Panc1 (cell line): ENCODE results near the gene ENOSF1. TPM values are rescaled to one million over a fixed set of nuclear protein-coding genes. Genes with fewer than 3 reads are reported as not detected.

Experiments
- ATAC-seq: fragments of 200-7000 bp; cut with Tn5 transposase; 2 replicates; pipeline ENCODE4 v1.9.1; 2020; ENCODE audit warnings: mild to moderate bottlenecking, moderate library complexity
- BruUV-seq: library from RNA; stranded (reverse); fragments of 400-500 nt; replicated peaks from 2 replicates; lab custom pipeline; 2021; lab: Mats Ljungman, UMichigan
- CTCF ChIA-PET: fragments of 300-600 bp; sonication (Branson Sonifier 250); formaldehyde crosslinking; loops from one replicate; lab custom pipeline; 2022; ENCODE audit warnings: antibody characterized with exemption; lab: Charles Lee
- POLR2A ChIA-PET: fragments of 300-600 bp; sonication (Branson Sonifier 250); formaldehyde crosslinking; loops from one replicate; lab custom pipeline; 2022; ENCODE audit warnings: antibody characterized with exemption; lab: Charles Lee
- DNase-seq: peaks from one replicate; pipeline ENCODE4 v3.0.0-alpha.2; 2010; ENCODE audit warnings: low read depth, low spot score
- H3K27ac ChIP-seq: 2 replicates; pipeline ENCODE4 v1.5.1; 2011; ENCODE audit warnings: mild to moderate bottlenecking, low read length, inconsistent platforms
- H3K27me3 ChIP-seq: fragments of 200-500 bp; sonication (Bioruptor generic); 2 replicates; pipeline ENCODE4 v1.6.0; 2014; ENCODE audit warnings: low read length, inconsistent platforms; ENCODE audit not compliant: control insufficient read depth, insufficient read depth
- H3K36me3 ChIP-seq: fragments of 200-500 bp; sonication (Bioruptor generic); 2 replicates; pipeline ENCODE4 v1.5.1; 2014; ENCODE audit warnings: inconsistent platforms, mild to moderate bottlenecking, low read length, moderate library complexity; ENCODE audit not compliant: control insufficient read depth, insufficient read depth
- H3K4me1 ChIP-seq: 2 replicates; pipeline ENCODE4 v1.5.1; 2011; ENCODE audit warnings: inconsistent platforms, mild to moderate bottlenecking, low read length, moderate library complexity; ENCODE audit not compliant: control insufficient read depth, insufficient read depth
- H3K4me3 ChIP-seq, 2 experiments: 2 replicates each; pipeline ENCODE4 v1.5.1; 2011 to 2012; ENCODE audit warnings: low read depth in 2 of 2, low read length in 2 of 2, mild to moderate bottlenecking in 2 of 2, inconsistent platforms in 1 of 2, moderate library complexity in 1 of 2
- H3K9me3 ChIP-seq: fragments of 200-500 bp; sonication (Bioruptor generic); 2 replicates; pipeline ENCODE4 v1.5.1; 2014; ENCODE audit warnings: low read depth, mild to moderate bottlenecking, inconsistent platforms, low read length, moderate library complexity; ENCODE audit not compliant: control insufficient read depth, insufficient read depth
- POLR2AphosphoS5 ChIP-seq: IDR thresholded peaks from 2 replicates; pipeline ENCODE4 v1.6.1; 2012; ENCODE audit warnings: mild to moderate bottlenecking, low read depth, low read length, moderate library complexity
- SIN3A ChIP-seq: IDR thresholded peaks from 2 replicates; pipeline ENCODE4 v1.6.1; 2012; ENCODE audit warnings: low read depth, mild to moderate bottlenecking, low read length, moderate library complexity, borderline replicate concordance; ENCODE audit not compliant: insufficient read depth
- TCF7L2 ChIP-seq: IDR thresholded peaks from 2 replicates; pipeline ENCODE4 v1.6.1; 2011; ENCODE audit warnings: mild to moderate bottlenecking, low read depth, low read length, inconsistent platforms
- in situ Hi-C: cut with HindIII; loops from 2 replicates; pipeline ENCODE4 v1.10.0; 2016; ENCODE audit warnings: low sequenced_read_pairs, low pct_unique_long_range_greater_than_20kb
- intact Hi-C: fragments of 100-400 bp; cut with micrococcal nuclease; formaldehyde crosslinking; loops from one replicate; pipeline ENCODE4 v1.10.0; 2022; ENCODE audit not compliant: unreplicated experiment
- total RNA-seq: library from RNA; stranded (reverse); gene quantifications from one replicate; pipeline ENCODE4 v1.2.1, GENCODE V29; 2021; ENCODE audit not compliant: unreplicated experiment
- TF ChIP-seq, protein P1 (sequence below), 2 experiments: IDR thresholded peaks; 2 replicates each; pipeline ENCODE4 v1.6.1; 2011 to 2012; ENCODE audit warnings: low read depth in 2 of 2, control low read depth in 1 of 2, low read length in 1 of 2, mild to moderate bottlenecking in 1 of 2, moderate library complexity in 1 of 2; ENCODE audit not compliant: insufficient read depth in 1 of 2
- TF ChIP-seq, protein P2 (sequence below): fragments of 450-650 bp; IDR thresholded peaks from 2 replicates; pipeline ENCODE4 v1.5.1; 2017; ENCODE audit warnings: mild to moderate bottlenecking

The ENOSF1 gene
- total RNA-seq, 1 experiment from 2014 or later, result 53.7 TPM

DNA sequence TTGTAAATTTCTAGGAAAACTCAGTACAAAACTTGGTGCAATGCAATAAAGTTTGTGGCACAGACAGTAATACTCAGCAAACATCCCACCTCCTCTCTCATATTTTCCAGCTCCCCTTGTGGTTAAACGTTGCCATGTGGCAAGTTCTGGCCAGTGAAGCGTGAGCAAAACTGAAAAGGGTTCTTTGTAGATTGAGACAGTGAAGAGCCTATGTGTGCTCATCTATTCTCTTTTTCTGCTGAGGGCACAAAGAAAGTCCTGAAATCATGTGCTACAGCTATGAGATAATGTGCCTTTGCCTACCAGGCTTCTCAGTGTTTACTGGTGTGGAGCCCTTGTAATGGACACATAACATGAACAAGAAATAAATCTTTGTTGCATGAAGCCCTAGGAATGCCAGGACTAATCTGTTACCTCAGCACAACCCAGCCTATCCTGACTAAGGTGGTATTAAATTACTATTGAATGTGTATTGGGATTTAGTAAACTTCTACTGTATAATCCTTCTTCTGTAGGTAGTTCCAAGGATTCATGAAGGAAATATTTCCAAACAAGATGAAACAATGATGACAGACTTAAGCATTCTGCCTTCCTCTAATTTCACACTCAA, 67.9 kb downstream of the ENOSF1 start:
- ChIA-PET CTCF (no interaction called here), POLR2A (no interaction called here)
- BruUV-seq, result no TSS peak
- H3K4me3 ChIP-seq, result no peak overlapping the region
- intact Hi-C loops (no loop called here), in situ Hi-C loops (no loop called here)
- H3K36me3 ChIP-seq, result no peaks in the 10 kb centered on the region
- ATAC-seq (no peak), DNase-seq (no peak)
- H3K27me3 ChIP-seq, result no peaks in the 10 kb centered on the region
- no peaks in the 10 kb centered on the region for H3K9me3 ChIP-seq
- TF ChIP-seq SIN3A (no peak), POLR2AphosphoS5 (no peak), TCF7L2 (no peak)
- TF ChIP-seq, protein P1, sequence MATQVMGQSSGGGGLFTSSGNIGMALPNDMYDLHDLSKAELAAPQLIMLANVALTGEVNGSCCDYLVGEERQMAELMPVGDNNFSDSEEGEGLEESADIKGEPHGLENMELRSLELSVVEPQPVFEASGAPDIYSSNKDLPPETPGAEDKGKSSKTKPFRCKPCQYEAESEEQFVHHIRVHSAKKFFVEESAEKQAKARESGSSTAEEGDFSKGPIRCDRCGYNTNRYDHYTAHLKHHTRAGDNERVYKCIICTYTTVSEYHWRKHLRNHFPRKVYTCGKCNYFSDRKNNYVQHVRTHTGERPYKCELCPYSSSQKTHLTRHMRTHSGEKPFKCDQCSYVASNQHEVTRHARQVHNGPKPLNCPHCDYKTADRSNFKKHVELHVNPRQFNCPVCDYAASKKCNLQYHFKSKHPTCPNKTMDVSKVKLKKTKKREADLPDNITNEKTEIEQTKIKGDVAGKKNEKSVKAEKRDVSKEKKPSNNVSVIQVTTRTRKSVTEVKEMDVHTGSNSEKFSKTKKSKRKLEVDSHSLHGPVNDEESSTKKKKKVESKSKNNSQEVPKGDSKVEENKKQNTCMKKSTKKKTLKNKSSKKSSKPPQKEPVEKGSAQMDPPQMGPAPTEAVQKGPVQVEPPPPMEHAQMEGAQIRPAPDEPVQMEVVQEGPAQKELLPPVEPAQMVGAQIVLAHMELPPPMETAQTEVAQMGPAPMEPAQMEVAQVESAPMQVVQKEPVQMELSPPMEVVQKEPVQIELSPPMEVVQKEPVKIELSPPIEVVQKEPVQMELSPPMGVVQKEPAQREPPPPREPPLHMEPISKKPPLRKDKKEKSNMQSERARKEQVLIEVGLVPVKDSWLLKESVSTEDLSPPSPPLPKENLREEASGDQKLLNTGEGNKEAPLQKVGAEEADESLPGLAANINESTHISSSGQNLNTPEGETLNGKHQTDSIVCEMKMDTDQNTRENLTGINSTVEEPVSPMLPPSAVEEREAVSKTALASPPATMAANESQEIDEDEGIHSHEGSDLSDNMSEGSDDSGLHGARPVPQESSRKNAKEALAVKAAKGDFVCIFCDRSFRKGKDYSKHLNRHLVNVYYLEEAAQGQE (IDR thresholded peaks at IDR 0.05; ENCODE audit: insufficient read depth in 1 of 2, low read depth in 2 of 2, low read length in 1 of 2), result no peak
- TF ChIP-seq, protein P2, sequence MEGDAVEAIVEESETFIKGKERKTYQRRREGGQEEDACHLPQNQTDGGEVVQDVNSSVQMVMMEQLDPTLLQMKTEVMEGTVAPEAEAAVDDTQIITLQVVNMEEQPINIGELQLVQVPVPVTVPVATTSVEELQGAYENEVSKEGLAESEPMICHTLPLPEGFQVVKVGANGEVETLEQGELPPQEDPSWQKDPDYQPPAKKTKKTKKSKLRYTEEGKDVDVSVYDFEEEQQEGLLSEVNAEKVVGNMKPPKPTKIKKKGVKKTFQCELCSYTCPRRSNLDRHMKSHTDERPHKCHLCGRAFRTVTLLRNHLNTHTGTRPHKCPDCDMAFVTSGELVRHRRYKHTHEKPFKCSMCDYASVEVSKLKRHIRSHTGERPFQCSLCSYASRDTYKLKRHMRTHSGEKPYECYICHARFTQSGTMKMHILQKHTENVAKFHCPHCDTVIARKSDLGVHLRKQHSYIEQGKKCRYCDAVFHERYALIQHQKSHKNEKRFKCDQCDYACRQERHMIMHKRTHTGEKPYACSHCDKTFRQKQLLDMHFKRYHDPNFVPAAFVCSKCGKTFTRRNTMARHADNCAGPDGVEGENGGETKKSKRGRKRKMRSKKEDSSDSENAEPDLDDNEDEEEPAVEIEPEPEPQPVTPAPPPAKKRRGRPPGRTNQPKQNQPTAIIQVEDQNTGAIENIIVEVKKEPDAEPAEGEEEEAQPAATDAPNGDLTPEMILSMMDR, result no peak
- H3K27ac ChIP-seq, result no peak overlapping the region; the same call in 1 of the 2 replicates
- peaks cover 8% of the 10 kb centered on the region for H3K4me1 ChIP-seq

DNA sequence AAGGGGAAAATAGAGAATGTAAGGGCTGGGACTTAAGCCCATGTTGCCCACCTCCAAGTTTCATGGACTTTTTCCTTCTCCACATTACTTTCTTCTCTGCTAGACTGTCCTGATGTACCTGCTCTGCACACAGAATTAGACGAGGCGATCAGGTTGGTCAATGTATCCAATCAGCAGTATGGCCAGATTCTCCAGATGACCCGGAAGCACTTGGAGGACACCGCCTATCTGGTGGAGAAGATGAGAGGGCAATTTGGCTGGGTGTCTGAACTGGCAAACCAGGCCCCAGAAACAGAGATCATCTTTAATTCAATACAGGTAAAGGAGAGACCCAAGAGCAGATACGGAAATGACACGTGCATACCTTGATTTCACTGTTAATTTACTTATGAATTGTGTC, 71.2 kb downstream of the ENOSF1 start:
- intact Hi-C loops, result no loop called here
- no peaks in the 10 kb centered on the region for H3K36me3 ChIP-seq
- in situ Hi-C loops, result no loop called here
- no peaks in the 10 kb centered on the region for H3K9me3 ChIP-seq
- ChIA-PET CTCF (no interaction called here), POLR2A (no interaction called here)
- no peak for TF ChIP-seq SIN3A
- TF ChIP-seq TCF7L2, result no peak
- TF ChIP-seq, protein P2, result no peak
- no peak for TF ChIP-seq POLR2AphosphoS5
- TF ChIP-seq, protein P1 (IDR thresholded peaks at IDR 0.05; ENCODE audit: insufficient read depth in 1 of 2, low read depth in 2 of 2, low read length in 1 of 2), result no peak
- no peaks in the 10 kb centered on the region for H3K27me3 ChIP-seq
- no peak overlapping the region for H3K27ac ChIP-seq
- BruUV-seq, result no TSS peak
- no peak overlapping the region for H3K4me3 ChIP-seq
- ATAC-seq, result no peak
- no peak for DNase-seq
- peaks cover 2% of the 10 kb centered on the region; the same call in 1 of the 2 replicates for H3K4me1 ChIP-seq
